Glomerular visceral epithelial cell (primary cell): Measurements from ENCODE around the gene KRTAP19-3.
"Not testable (repeated sequence)": the region's sequence is repeated elsewhere in the genome, so short reads cannot be mapped to it uniquely, and the experiment has no call there.

Experiments used
- DNase-seq: peaks from one replicate; pipeline ENCODE4 v3.0.0-alpha.2; 2016; ENCODE audit errors: extremely low spot score

The KRTAP19-3 gene

DNA sequence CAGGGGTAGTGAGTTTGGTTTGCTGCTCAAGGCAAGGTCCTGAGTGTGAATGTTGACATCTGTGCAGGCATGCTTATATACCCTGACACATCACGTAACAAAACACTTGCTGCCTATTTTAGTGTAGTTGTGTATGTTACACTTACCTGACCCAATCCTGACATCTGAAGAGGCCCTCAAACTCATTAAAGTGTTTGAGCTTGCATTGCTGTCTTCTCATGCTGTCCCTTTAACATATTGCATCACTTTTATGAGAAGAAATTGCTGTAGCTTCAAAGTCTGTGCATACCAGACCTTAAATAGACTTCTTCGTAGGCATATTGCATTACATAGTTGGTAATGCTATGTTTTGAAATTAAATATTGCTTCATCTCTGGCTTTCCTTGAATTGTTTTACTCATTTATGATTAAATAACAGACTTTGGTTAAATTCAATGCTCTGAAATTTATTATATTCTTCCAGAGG is at the start of gene KRTAP19-3:
KRTAP19-3 (minus strand) TSS at position 51 of the 466 bp plus-strand sequence. CDS start 56 bp downstream, outside the sequence.
- no peak for DNase-seq

DNA sequence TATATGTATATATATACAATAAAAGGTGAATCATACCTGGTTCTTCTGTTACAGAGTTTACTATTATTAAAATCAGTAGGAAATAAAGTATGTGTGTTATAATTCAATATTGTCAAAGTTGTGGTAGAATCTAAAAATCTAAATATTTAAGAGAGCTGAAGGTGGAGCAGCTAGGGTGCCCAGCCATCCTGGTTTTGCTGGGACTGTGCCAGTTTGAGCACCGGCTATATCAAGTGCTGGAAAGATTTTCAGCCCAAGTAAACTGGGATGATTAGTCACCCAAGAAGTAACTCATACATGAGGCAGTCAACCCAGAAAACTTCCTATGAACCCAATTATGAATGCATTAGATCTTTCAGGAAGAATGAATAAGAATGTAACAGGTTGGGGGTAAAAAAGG is 27.1 kb upstream of the KRTAP19-3 start:
- no peak for DNase-seq

DNA sequence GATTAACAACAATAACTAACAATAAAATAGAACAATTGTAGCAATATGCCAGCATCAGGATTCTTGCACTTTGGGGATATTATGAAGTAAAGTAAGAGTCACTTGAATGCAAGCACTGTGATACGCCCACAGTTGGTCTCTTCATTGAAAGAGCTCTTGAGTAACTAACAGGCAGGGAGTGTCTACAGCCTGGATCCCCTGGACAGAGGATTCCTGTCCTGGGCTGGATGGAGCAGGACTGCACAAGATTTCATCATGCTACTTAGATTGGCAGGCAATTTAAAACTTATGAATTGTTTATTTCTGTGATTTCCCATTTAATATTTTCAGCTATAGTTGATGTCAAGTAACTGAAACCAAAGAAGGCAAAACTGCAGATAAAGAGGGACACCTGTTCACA is 23.9 kb upstream of the KRTAP19-3 start:
- no peak for DNase-seq

DNA sequence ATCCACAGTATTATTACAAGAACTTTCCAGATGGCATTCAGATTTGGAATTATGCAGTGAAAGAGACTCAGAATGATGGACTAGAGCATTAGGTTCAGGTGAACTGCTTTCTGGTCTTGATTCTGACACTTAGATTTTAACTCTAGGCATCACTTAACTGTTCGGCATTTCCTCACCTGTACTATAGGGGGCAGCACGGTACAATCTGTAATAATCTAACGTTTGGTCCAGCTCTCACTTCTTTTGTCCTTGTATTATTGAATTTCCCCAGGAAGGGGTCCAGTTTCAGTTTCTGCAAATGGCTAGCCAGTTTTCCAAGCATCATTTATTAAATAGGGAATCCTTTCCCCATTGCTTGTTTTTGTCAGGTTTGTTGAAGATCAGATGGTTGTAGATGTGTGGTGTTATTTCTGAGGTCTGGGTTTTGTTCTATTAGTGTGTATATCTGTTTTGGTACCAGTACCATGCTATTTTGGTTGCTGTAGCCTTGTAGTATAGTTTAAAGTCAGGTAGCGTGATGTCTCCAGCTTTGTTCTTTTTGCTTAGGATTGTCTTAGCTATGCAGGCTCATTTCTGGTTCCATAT is 13.9 kb upstream of the KRTAP19-3 start:
- not testable (repeated sequence) for DNase-seq

DNA sequence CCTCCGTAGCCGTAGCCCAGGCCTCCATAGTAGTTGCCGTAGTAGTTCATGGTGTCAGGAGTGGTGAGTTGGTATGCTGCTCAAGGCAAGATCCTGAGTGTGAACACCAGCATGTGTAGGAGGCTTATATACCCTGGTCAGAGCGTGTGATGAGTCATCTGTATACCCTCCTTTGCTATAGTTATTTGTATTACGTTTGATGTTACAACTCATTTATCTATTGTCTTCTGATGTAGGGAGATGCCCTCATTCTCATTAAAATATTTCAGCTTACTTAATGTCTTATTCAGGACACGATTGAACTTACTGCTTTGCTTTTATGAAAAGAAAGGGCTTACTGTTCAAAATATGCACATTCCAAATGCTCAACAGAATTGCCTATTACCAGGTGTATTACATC is 10.2 kb upstream of the KRTAP19-3 start, which contains the start of gene KRTAP19-5:
KRTAP19-5 (minus strand) TSS at position 101 of the 400 bp plus-strand sequence; CDS start at position 50, 51 bp downstream.
- DNase-seq, result no peak

DNA sequence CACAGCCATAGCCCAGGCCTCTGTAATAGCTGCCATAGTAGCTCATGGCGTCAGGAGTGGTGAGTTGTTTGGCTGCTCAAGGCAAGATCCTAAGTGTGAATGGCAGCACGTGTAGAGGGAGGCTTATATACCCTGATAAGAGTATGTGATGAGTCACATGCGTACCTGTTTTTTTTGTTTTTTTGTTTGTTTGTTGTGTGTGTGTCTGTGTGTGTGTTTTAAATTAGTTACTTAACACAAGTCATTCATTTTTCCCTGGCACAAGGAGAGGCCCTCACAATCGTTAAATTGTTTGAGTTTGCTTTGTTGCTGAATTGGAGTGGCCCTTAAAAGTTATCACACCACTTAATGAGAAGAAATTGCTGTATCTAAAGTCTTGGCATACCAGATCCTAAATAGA is 5.3 kb upstream of the KRTAP19-3 start, which contains the start of gene KRTAP19-4:
KRTAP19-4 (minus strand) TSS at position 101 of the 400 bp plus-strand sequence; CDS start at position 46, 55 bp downstream.
- no peak for DNase-seq

DNA sequence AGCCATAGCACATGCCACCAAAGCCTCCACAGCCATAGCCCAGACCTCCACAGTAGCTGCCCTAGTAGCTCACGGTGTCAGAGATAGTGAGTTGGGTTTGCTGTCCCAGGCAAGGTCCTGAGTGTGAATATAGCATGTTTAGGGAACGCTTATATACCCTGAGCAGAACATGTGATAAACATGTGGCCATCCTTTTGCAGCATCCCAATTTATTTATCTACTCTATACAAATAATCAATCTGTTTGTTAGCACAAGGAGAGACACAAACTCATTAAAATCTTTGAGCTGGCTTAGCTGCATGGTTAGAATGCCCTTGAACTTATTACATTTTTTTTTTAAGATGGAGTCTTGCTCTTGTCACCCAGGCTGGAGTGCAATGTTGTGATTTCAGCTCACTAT is 4.5 kb downstream of the KRTAP19-3 start, which contains the start of gene KRTAP19-2:
KRTAP19-2 (minus strand) TSS at position 101 of the 400 bp plus-strand sequence; CDS start at position 13, 88 bp downstream.
- no peak for DNase-seq

DNA sequence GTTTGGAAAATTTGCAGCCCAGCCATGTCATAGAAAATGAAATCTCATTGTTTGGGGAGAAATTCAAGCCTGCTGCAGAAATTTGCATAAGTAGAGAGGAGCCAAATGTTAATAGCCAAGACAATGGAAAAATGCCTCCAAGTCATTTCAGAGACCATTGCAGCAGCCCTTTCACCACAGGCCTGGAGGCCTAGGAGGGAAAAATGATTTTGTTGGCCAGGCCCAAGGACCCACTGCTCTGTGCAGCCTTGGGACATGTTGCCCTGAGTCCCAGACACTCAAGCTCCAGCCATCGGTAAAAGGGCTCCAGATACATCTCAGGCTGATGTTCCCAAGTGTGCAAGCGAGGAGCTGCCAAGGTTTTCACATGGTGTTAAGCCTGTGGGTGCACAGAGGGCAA is 5.6 kb downstream of the KRTAP19-3 start:
- DNase-seq, result no peak

DNA sequence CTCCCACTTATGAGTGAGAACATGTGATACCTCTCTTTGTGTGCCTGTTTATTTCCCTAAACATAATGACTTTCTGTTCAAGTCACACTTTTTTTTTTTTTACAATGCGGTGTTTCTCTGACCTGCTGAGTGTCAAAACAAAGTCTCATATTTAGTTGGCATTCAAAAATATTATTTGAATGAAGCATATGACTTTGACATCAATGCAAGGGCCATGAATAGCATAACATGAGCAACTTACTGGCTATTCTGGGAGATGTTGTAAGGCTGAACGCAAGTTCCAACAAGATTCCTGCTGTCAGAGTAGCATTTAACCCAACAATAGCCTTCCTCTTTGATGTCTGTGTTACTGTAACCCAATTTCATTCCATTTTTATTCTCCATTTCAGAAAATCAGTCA is 9.7 kb downstream of the KRTAP19-3 start:
- DNase-seq, result no peak

DNA sequence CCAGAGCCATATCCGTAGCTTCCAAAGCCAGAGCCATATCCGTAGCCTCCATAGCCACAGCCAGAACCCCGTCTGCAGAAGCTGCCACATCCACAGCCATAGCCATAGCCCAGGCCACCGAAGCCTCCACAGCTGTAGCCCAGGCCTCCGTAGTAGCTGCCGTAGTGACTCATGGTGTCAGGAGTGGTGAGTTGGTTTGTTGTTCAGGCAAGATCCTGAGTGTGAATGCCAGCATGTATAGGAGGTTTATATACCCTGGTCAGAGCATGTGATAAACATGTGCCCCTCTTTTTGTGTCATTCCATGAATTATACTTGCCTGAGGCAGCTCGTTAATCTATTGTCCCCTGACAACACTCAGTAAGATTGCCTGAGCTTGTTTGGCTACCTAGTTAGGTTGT is 11.7 kb downstream of the KRTAP19-3 start, which contains the start of gene KRTAP19-1:
KRTAP19-1 (minus strand) TSS at position 223 of the 400 bp plus-strand sequence; CDS start at position 173, 50 bp downstream.
- no peak for DNase-seq

DNA sequence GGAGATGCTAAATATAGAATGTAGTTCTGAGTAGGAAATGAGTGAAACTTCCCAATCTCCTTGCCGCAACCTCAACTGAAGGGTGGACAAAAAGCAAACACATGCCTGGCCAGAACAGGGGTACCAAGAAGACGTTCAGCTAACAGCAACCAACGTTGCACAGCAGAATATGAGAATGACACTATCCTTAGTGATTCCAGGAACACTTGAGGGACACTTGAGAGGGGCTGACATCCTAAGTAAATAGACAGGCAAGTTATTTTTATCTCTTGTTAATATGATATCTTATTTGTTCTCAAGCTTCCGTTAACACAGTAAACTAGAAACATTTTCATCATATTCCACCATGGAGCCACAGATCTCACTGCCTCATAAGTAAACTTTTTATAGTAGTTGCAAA is 12.6 kb downstream of the KRTAP19-3 start:
- no peak for DNase-seq

DNA sequence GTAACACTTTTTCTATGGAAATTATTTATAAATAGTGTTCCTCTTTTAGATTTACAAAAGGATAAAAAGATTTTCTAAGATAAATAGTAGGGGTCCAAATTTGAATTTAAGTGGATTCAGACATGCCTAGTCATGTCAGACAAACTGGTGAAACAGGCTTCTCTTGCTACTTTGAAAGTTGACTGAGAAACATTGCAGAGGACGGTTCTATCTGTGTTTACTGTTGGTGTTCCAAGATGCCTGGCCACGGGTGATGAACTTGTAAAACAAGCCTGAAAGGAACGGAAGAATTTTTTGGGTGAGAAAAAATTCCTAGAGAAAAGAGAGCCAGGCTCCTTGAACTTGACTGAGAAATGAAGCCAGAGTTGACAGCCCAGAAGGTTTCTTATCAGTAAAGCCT is 13.8 kb downstream of the KRTAP19-3 start:
- DNase-seq, result no peak

DNA sequence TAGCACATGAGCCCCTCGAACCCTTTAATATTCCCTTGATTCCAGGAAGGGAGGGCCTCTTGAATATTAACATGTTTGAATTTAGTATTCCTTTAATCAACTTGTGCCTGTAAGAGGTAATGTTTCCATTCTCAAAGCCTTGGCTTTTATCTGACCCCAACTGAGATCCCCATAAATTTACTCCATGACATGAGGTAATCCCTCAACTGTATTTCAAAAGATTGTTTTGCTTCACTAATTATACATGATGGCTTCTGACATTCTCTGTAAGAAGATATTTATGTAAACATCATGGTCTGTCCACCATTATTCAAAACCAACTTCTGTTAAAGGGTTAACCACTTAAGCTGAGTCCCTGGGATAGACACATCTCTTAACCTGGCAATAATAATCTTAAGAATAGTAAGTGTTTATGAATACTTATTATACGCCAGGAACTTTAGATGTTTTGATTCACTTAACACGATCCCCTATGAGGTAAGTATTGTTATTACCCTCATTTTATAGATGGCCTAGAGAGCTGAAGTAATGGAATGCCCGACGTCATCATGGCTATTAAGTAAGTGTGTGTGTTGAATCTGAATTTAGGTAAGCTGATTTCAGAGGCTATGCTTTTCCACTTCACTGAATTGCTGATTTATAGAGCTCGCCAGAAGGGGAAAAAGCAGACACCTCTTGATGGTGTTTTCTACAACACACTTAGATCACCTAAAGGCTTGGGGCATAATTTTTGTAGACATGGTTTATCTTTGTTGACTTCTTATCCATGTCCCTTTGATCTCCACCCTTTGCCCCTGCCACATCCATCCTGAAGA is 22.7 kb downstream of the KRTAP19-3 start:
- no peak for DNase-seq

DNA sequence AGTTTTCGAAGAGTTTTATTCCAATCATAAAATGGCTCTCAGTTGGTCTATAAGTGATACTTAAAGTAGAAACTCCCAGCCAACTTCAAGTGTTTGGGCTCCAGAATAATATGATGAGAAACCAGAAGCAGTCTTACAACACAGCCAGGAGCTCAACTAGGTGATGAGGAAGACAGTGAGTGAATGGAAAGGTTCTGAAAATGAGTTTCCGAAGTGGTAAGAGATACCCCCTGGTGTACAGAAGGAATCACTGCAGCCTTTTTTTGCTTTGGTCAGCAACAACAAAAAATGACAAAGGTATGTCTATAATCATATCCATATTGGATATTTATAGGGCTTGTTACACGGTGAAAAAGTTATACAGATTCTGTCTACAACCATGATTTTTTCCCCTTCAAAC is 28.1 kb downstream of the KRTAP19-3 start:
- DNase-seq, result no peak

DNA sequence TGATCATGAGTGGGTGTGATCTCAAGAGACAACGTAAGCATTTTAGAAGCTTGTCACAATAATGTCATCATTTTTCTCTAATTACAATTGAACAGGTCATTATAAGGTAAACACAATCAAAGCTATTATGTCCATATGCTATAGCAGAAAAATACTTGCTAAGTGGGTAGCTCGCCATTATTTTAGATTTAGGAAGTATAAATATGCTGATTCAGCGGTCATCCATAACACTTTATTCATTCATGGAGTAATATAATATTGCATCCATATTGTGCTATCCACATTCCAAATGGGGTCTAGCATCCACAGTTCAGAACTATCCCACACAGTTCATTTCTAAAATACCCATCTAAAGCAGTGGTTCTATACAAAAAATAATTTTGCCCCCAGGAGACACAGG is 43.3 kb downstream of the KRTAP19-3 start:
- no peak for DNase-seq

DNA sequence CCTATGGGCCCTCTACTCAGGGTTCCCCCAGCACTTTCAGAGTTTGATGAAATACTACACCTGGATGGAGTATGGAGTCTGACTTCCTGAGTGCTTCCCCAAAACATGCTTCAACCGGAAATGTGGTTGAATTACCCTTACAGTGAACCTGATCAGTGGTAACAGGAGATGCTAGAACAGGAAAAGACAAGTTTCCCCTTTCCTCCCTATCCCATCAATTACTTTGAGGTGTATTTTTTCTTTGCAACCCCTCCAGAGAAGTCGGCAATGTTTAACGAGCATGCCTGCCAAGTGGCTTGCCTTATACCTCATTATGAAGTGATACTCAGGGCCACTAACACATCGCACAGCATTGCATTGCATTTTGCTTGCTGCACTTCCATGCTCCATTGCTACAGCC is 44.8 kb downstream of the KRTAP19-3 start:
- DNase-seq, result no peak

DNA sequence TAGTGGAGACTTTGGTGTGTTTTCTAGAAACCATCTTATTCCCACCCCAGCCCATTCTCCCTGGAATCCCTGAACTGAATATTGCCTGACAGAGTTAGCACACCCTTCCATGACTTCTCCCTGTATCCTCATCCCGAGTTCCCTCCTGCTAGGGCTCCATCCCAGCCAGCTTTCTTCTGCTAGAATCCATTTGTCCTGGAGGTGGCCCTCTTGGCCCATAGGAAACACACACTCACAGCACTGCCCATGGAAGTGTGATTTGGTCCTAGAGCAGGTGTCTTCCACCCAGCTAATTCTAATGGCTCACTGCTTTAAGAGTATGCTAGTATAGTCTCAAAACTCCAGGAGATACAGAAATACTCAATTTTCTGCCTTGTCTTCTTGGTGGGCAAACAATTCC is 47.6 kb downstream of the KRTAP19-3 start:
- no peak for DNase-seq

DNA sequence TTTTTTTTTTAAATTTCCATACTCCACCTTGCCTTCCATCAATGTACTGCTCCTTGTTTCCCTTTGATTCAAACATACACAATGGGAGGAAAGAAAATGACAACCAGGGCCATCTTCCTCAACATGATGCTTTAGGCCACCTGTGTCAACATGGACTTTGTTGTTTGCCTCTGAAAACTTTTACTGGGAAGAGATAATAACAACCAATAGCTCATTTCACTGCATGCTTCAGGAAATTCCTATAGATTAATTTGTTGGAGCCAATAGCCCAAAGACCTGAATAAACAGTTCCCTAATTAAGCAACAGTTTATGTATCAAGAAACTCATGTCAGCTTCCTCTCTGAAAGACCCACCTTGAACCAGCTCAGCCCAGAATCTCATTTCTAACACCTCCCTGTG is 48.6 kb downstream of the KRTAP19-3 start:
- no peak for DNase-seq
